Measurements from ENCODE around the gene HMGXB3. TPM values are rescaled to one million over a fixed set of nuclear protein-coding genes. Genes with fewer than 3 reads are reported as not detected.
"Not testable (repeated sequence)": the region's sequence is repeated elsewhere in the genome, so short reads cannot be mapped to it uniquely, and the experiment has no call there.

The HMGXB3 gene
- polyA plus RNA-seq, 3 donors: 28.8 to 51.4 (median 45.2) TPM

- DNase-seq: no peak
Observed at GRCh38 chr5:150015415-150015814, 14.9 kb downstream of the HMGXB3 start.

- no peak for DNase-seq
Observed at GRCh38 chr5:150016537-150016936, 16.0 kb downstream of the HMGXB3 start.

- no peak for DNase-seq
Observed at GRCh38 chr5:150017226-150018005, 16.9 kb downstream of the HMGXB3 start.

- DNase-seq: no peak
Observed at GRCh38 chr5:150020249-150020648, 19.7 kb downstream of the HMGXB3 start.

- DNase-seq: no peak
Observed at GRCh38 chr5:150021491-150022157, 21.1 kb downstream of the HMGXB3 start.

GRCh38 chr5:150022158-150022531 is 21.6 kb downstream of the HMGXB3 start:
- no peak for DNase-seq

- DNase-seq: no peak
Observed at GRCh38 chr5:150022681-150023080, 22.1 kb downstream of the HMGXB3 start.

- no peak for DNase-seq
Observed at GRCh38 chr5:150023136-150023535, 22.6 kb downstream of the HMGXB3 start.

GRCh38 chr5:150024346-150024984 is 23.9 kb downstream of the HMGXB3 start:
- DNase-seq: no peak

GRCh38 chr5:150026682-150027172 is 26.2 kb downstream of the HMGXB3 start:
- no peak for DNase-seq

- not testable (repeated sequence) for DNase-seq
Observed at GRCh38 chr5:150028047-150028446, 27.5 kb downstream of the HMGXB3 start.

GRCh38 chr5:150033334-150033733 is 32.8 kb downstream of the HMGXB3 start:
- no peak for DNase-seq

- DNase-seq: no peak
Observed at GRCh38 chr5:150034662-150035061, 34.1 kb downstream of the HMGXB3 start.

- DNase-seq: no peak
Observed at GRCh38 chr5:150035139-150035895, 34.8 kb downstream of the HMGXB3 start.

GRCh38 chr5:150036513-150036912 is 36.0 kb downstream of the HMGXB3 start:
- DNase-seq: no peak

- no peak for DNase-seq
Observed at GRCh38 chr5:150038547-150038946, 38.0 kb downstream of the HMGXB3 start.

- DNase-seq: no peak
Observed at GRCh38 chr5:150042459-150042858, 41.9 kb downstream of the HMGXB3 start.

GRCh38 chr5:150043657-150044328 is 43.3 kb downstream of the HMGXB3 start:
- no peak for DNase-seq

GRCh38 chr5:150044329-150044681 is 43.8 kb downstream of the HMGXB3 start:
- DNase-seq: no peak

GRCh38 chr5:150044712-150045111 is 44.2 kb downstream of the HMGXB3 start:
- DNase-seq: no peak

- no peak for DNase-seq
Observed at GRCh38 chr5:150045549-150045948, 45.0 kb downstream of the HMGXB3 start.

- no peak for DNase-seq
Observed at GRCh38 chr5:150046031-150046430, 45.5 kb downstream of the HMGXB3 start.
